Fibroblast of villous mesenchyme (primary cell): ENCODE results near the gene NSMCE3. TPM values are rescaled to one million over a fixed set of nuclear protein-coding genes. Genes with fewer than 3 reads are reported as not detected.
"Not testable (repeated sequence)": the region's sequence is repeated elsewhere in the genome, so short reads cannot be mapped to it uniquely, and the experiment has no call there.

Source experiments
- DNase-seq: peaks from one replicate; pipeline ENCODE4 v3.0.0-alpha.2; 2010; ENCODE audit warnings: low read depth
- H3K4me3 ChIP-seq: 2 replicates; pipeline ENCODE4 v1.5.1; 2011; ENCODE audit warnings: low read depth, mild to moderate bottlenecking, low read length
- CTCF ChIP-seq: IDR thresholded peaks from 2 replicates; pipeline ENCODE4 v1.5.1; 2012; ENCODE audit warnings: low read depth, mild to moderate bottlenecking, low read length; ENCODE audit not compliant: insufficient read depth
- total RNA-seq: library from RNA; depleted of rRNA; stranded (reverse); fragments of >200 nt; gene quantifications from 2 replicates; pipeline ENCODE4 v1.2.3, GENCODE V29; 2012

The NSMCE3 gene
- total RNA-seq, 1 donor = 9.9 TPM

- DNase-seq = no peak
- H3K4me3 ChIP-seq = no peak overlapping the region
- TF ChIP-seq CTCF = no peak
These were observed 28.4 kb downstream of the NSMCE3 start for GRCh38 chr15:29241207-29241606.

GRCh38 chr15:29239395-29239794 lies 30.2 kb downstream of the NSMCE3 start:
- H3K4me3 ChIP-seq = no peak overlapping the region
- no peak for DNase-seq
- no peak for TF ChIP-seq CTCF

GRCh38 chr15:29233566-29233965 lies 36.1 kb downstream of the NSMCE3 start:
- TF ChIP-seq CTCF = no peak
- H3K4me3 ChIP-seq = no peak overlapping the region
- DNase-seq = no peak

- no peak for DNase-seq
- no peak for TF ChIP-seq CTCF
- no peak overlapping the region for H3K4me3 ChIP-seq
These were observed 43.0 kb downstream of the NSMCE3 start for GRCh38 chr15:29226436-29227208.

GRCh38 chr15:29225534-29226234 lies 43.9 kb downstream of the NSMCE3 start:
- no peak for TF ChIP-seq CTCF
- H3K4me3 ChIP-seq = no peak overlapping the region
- no peak for DNase-seq

- not testable (repeated sequence) for H3K4me3 ChIP-seq, DNase-seq
These were observed 44.6 kb downstream of the NSMCE3 start for GRCh38 chr15:29224987-29225363.

- not testable (repeated sequence) for DNase-seq, H3K4me3 ChIP-seq
These were observed 45.2 kb downstream of the NSMCE3 start for GRCh38 chr15:29224235-29224986.
